T47D (cell line): Measurements from ENCODE around the gene RBM24.

Experiments used
- DNase-seq, 2 experiments: peaks; one replicate each; pipeline versions ENCODE4 v3.0.0 to v3.0.0-alpha.2; 2011 to 2012; ENCODE audit warnings: low read depth in 1 of 2, low spot score in 1 of 2
- JUND ChIP-seq: IDR thresholded peaks from 2 replicates; pipeline ENCODE4 v1.6.1; 2012; ENCODE audit warnings: low read depth
- in situ Hi-C: cut with HindIII; loops from 2 replicates; pipeline ENCODE4 v1.10.0; 2016; ENCODE audit warnings: low sequenced_read_pairs, low pct_unique_long_range_greater_than_20kb

The RBM24 gene

GRCh38 chr6:17276766-17277165 lies 4.4 kb upstream of the RBM24 start:
- no peak for DNase-seq
- no peak for TF ChIP-seq JUND
- in situ Hi-C loops = no loop called here

GRCh38 chr6:17277256-17277655 lies 3.9 kb upstream of the RBM24 start:
- in situ Hi-C loops = no loop called here
- DNase-seq = no peak
- TF ChIP-seq JUND = no peak

GRCh38 chr6:17278289-17279063 lies 2.7 kb upstream of the RBM24 start:
- no peak for TF ChIP-seq JUND
- in situ Hi-C loops = no loop called here
- no peak for DNase-seq

- in situ Hi-C loops = no loop called here
- TF ChIP-seq JUND = no peak
- DNase-seq = no peak
Observed at GRCh38 chr6:17280138-17280537, 1.0 kb upstream of the RBM24 start.

GRCh38 chr6:17280552-17281090 lies 540 bp upstream of the RBM24 start:
- no peak for TF ChIP-seq JUND
- no peak for DNase-seq
- in situ Hi-C loops = no loop called here

GRCh38 chr6:17281497-17282481 lies 628 bp downstream of the RBM24 start:
- in situ Hi-C loops = no loop called here
- DNase-seq = peak in 1 of 2 experiments; percentile 54
- TF ChIP-seq JUND = no peak

- in situ Hi-C loops = no loop called here
- TF ChIP-seq JUND = no peak
- DNase-seq = no peak
Observed at GRCh38 chr6:17283074-17283473, 1.9 kb downstream of the RBM24 start.

- in situ Hi-C loops = no loop called here
- no peak for TF ChIP-seq JUND
Observed at GRCh38 chr6:17289630-17290061, 8.5 kb downstream of the RBM24 start.

GRCh38 chr6:17291778-17292177 lies 10.6 kb downstream of the RBM24 start:
- TF ChIP-seq JUND = no peak
- in situ Hi-C loops = no loop called here
- DNase-seq = no peak

More at GRCh38 chr6:17289630-17290061, 8.5 kb downstream of the RBM24 start:
- DNase-seq = no peak

GRCh38 chr6:17292600-17293133 lies 11.5 kb downstream of the RBM24 start:
- no peak for DNase-seq
- TF ChIP-seq JUND = no peak
- in situ Hi-C loops = no loop called here

- DNase-seq = no peak
- TF ChIP-seq JUND = no peak
- in situ Hi-C loops = no loop called here
Observed at GRCh38 chr6:17293395-17293794, 12.2 kb downstream of the RBM24 start.

GRCh38 chr6:17297271-17298080 lies 16.3 kb downstream of the RBM24 start:
- DNase-seq = no peak
- in situ Hi-C loops = no loop called here
- TF ChIP-seq JUND = no peak
